NCI-H524 treated with DMSO at 0.1 percent for 48 hours (cell line): ENCODE data around the gene KLHL2.
"Not testable (repeated sequence)": the region's sequence is repeated elsewhere in the genome, so short reads cannot be mapped to it uniquely, and the experiment has no call there.

Experiments
- DNase-seq: peaks from one replicate; lab custom pipeline; 2025; lab: John Stamatoyannopoulos, UW

The KLHL2 gene

DNA sequence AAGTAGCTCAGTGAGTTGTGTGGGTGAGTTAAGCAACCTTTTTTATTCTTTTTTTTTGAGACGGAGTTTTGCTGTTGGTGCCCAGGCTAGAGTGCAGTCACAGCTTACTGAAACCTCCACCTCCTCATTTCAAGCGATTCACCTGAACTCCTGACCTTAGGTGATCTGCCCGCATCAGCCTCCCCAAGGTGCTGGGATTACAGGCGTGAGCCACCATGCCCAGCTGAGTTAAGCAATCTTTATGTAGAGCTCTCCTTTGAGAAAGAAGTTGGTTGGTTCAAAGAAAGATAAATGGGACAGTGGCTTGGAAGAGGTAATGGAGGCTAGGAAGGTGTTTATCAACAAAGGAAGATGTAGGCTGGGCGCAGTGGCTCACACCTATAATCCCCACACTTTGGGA is 123.3 kb downstream of the KLHL2 start:
- DNase-seq = no peak

DNA sequence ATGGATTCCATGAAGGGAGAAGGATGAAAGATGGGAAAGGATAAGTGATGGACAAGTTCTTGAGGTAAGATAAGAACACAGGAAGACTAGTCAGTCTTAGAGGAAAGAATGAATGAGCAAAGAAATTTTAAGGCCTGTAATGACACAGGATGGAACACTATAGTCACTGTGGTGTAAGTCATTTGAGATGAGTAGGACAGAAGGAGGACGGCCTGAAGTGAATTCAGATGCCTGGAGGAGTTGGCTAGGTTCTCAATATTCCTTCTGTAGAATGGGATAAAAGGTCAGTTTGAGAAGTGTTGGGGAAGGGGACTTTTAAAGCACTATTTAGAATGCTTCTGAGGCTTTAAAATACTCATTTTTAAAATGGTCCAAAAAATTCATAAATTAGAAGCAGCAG is 124.0 kb downstream of the KLHL2 start:
- DNase-seq = no peak

- no peak for DNase-seq
Observed at GRCh38 chr4:165331823-165332222, 124.5 kb downstream of the KLHL2 start.

DNA sequence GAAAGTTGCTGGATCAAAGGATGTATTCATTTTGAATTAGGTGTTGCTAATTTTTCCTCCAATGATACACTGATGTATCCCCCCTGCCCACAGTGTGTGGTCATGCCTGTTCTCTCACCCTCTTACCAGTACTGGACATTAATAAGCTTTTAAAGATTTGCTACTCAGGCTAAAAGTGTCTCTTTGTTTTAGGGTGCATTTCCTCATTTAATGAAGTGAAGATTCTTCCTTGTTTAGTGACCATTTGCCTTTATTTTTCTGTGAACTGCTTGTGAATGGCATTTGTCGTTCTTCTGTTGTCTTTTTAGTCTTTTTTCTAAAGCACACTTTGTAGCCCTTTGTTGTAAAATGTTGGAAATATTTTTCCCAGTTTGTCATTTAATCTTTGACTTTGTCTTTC is 125.1 kb downstream of the KLHL2 start:
- no peak for DNase-seq

DNA sequence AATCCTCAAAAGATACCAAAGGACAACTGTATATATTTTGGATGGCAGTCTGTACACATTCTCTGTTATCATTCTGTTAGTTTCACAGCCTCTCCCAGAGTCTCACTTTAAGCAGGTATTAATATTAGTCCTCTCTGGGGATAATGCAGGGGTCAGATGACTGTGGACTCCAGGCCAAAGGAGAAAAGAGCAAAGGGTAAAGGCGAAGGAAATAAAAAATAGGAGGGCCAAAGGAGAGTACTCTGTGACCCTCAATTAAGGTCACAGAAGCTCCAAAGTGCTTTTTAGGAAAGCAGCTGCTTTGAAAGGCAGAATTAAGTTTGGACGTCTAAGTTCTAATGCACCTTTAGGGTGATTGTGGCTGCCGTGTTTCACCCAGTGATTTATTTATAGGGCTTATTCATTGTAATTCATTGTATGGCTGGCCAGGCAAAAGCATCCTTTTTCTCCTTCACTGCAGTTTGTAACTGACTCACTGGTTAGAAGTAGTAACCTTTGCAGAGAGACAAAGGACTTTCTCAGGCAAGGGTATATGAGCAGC is 127.9 kb downstream of the KLHL2 start:
- no peak for DNase-seq

GRCh38 chr4:165336743-165337142 is 129.4 kb downstream of the KLHL2 start:
- DNase-seq = no peak

- DNase-seq = not testable (repeated sequence)
Observed at GRCh38 chr4:165342340-165342739, 135.0 kb downstream of the KLHL2 start.

- no peak for DNase-seq
Observed at GRCh38 chr4:165343353-165344191, 136.2 kb downstream of the KLHL2 start.

DNA sequence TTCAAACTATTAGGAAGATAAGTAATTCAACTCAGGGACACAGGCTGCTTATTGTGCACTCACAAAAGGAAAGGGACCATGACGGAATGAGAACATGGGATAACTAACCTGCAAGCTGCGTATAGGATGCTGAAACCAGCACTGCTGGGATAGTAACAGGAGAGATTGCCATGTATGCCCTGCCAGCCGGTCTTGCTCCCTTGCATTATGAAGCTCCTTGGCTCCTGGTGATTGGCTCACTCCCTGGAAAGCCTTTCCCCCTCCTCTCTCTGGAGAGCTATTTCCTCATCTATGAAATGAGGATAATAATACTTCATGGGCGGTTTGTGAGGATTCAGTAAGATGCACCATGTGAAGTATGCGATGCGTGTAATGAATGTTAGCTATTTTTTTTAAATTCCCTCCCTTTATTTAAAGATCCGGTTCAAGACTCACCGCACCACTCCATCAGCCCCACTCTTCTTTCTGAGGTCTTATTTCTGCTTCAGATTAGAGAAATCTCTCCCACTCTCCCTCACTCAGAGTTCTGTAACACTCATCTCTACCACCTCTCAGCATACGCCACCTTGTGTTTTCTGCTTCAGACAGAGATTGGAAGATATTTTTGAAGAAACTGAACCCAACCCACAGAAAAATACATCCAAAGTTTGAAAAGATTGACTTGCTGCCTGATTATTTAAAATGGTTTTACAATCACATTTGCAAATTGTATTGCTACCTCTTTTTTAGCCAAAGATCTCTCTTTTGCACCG is 138.5 kb downstream of the KLHL2 start:
- no peak for DNase-seq

DNA sequence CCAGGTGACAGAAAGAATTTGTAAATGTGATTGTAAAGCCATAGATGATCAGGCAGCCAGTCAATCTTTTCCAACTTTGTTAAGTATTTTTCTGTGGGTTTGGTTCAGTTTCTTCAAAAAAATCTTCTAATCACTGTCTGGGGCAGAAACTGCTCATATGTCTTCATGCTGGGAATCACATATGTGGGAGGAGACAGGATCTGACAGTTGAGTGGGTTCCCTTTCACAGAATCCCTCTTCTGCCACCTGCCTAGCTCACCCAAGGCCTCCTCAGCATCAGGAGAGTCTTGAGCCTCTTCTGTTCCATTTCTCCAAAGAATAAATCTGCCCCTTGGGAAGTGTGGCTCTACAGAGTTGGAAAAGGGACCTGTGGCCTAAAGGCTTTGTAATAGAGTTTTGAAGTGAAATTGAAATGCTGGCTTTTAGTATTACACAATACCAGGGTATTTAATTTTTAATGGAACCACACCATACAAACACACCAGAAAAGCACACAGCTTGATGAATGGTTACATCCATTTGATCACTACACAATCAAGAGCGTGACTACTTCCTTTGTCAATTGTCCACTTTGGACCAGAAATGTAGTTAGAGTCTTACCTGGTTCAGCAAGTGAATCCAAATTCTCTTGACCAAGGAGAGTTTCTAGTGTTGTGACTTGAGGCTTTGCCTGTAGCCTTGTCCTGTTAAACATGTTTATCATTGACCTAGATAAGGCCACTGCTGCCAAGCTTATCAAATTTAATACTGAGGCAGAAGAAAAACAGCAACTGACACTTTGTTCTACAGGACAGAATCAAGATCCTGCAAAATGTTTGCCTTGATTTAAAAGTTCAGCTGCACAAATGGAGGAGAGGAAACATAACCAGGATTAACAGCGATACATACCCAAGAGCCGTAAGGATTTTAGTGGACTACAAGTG is 140.5 kb downstream of the KLHL2 start:
- no peak for DNase-seq

DNA sequence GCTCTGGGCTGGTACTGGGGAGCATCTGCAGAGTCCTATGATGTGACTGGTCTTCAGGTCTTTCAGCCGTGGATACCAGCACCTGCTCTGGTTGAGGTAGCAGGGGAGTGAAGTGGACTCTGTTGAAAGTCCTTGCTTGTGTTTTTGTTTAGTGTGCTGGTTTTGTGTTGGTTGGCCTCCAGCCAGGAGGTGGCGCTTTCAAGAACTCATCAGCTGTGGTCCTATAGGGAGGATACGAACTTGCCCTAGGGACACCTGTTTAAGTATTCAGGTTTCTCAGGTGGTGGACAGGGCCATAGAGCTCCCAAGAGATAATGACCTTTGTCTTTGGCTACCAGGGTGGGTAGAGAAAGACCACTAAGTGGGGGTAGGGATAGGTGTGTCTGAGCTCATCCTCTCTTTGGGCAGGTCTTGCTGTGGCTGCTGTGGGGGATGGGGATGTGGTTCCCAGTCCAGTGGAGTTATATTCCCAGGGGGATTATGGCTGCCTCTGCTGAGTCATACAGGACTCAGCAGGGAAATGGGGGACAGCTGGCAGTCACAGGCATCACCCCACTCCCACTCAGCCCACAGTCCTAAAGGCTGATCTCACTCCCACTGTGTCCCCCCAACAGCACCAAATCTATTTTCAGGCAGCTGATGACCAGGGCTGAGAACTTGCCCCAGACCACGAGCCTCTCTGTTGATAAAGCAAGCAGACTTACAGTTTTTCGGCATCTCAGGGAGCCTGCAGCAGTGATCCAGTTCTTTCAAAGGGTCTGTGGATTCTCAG is 144.2 kb downstream of the KLHL2 start:
- DNase-seq = no peak

- DNase-seq = no peak
Observed at GRCh38 chr4:165355900-165356300, 148.5 kb downstream of the KLHL2 start.

- no peak for DNase-seq
Observed at GRCh38 chr4:165359506-165359905, 152.1 kb downstream of the KLHL2 start.

GRCh38 chr4:165360041-165360695 is 152.8 kb downstream of the KLHL2 start:
- no peak for DNase-seq

- no peak for DNase-seq
Observed at GRCh38 chr4:165360985-165361670, 153.8 kb downstream of the KLHL2 start.

DNA sequence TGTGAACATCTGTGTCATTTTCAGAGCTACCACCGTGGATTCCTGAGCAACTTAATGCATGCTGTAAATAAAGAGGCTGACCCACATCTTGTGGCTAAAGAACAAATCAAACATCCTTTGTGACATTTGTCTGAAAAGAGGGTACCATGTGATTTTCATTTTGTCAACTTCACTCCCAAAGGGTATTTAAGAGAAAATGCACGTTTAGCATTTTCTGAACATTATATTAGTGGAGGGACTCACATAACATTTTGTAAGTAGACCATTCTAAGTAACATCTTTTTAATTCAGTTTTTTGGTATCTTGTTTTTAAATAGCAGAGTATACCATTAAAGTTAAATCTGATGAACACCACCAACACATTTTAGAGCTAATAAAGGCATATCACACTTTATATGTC is 154.4 kb downstream of the KLHL2 start:
- no peak for DNase-seq

GRCh38 chr4:165364452-165365080 is 157.2 kb downstream of the KLHL2 start:
- DNase-seq = no peak

DNA sequence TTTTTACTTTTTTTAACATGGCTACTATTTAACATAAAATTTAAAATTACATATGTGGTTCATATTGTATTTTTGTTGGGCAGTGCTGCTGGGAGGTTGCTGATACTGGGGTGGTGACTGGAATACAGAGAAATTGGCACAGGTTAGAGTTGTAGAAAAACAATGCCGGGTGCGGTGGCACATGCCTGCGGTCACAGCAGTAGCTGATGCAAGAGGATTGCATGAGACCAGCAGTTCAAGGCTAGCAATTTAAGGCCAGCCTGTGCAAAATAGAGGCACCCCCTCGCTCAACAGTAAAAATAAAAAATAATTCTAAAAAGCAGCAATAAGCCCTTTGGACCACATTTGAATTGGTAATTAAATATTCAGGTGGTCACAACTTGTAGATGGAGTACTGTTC is 159.7 kb downstream of the KLHL2 start:
- DNase-seq = no peak

GRCh38 chr4:165368114-165368513 is 160.8 kb downstream of the KLHL2 start:
- no peak for DNase-seq

DNA sequence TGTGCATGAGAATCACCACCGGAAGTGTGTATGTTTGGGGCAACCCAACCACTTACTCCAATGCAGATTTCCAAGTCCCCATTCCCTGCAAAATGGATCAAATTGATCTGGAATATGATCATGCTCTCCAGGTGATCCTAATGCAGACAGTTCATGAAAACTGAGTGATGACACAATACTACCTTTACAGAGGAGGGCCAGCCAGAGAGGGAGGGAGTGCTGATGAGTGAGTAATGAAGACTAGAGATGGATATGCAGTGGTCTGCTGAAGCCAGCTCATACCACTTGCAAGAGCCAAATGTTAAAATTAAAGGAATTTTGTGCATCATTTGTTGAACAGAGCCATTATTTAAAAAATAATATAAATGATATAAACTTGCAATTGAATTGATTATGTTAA is 161.2 kb downstream of the KLHL2 start:
- no peak for DNase-seq
